Endothelial cell of umbilical vein (primary cell): ENCODE results near the gene PRDM16. TPM values are rescaled to one million over a fixed set of nuclear protein-coding genes. Genes with fewer than 3 reads are reported as not detected.

Experiments
- BruUV-seq: library from RNA; stranded (reverse); fragments of 400-500 nt; replicated peaks from 2 replicates; lab custom pipeline; 2021; lab: Mats Ljungman, UMichigan
- CTCF ChIA-PET: fragments of 300-600, 350-600 bp; sonication (Branson Sonifier 250); formaldehyde crosslinking; loops from one replicate; lab custom pipeline; 2021; ENCODE audit warnings: antibody characterized with exemption, inconsistent platforms; lab: Charles Lee
- POLR2A ChIA-PET: fragments of 300-600, 350-600 bp; sonication (Branson Sonifier 250); formaldehyde crosslinking; loops from one replicate; lab custom pipeline; 2021; ENCODE audit warnings: antibody characterized with exemption, inconsistent platforms; lab: Charles Lee
- DNase-seq: peaks from one replicate; pipeline ENCODE4 v3.0.0-alpha.2; 2011; ENCODE audit warnings: low read depth, low spot score
- FAIRE-seq: peaks from 2 replicates; lab custom pipeline; 2011; peaks lifted over from hg19 to GRCh38; lab: Jason Lieb, UNC
- H2AFZ ChIP-seq: 2 replicates; pipeline ENCODE4 v1.6.0; 2012; ENCODE audit warnings: low read depth, low read length, control low read depth, inconsistent platforms
- H3K27ac ChIP-seq: 2 replicates; pipeline ENCODE4 v1.5.1; 2011; ENCODE audit warnings: low read depth, mild to moderate bottlenecking, control low read depth, low read length, moderate library complexity; ENCODE audit not compliant: insufficient read depth
- H3K27me3 ChIP-seq, 2 experiments: 2 replicates each; pipeline versions ENCODE4 v1.6.0 to v1.6.1; 2011; ENCODE audit warnings: low read length in 2 of 2, mixed read lengths in 1 of 2; ENCODE audit not compliant: control insufficient read depth in 2 of 2, insufficient read depth in 2 of 2
- H3K36me3 ChIP-seq, 2 experiments: 2 replicates in 1 of 2; 3 replicates in 1 of 2; pipeline ENCODE4 v1.5.1; 2011; ENCODE audit warnings: low read length in 2 of 2, mild to moderate bottlenecking in 1 of 2, moderate library complexity in 1 of 2; ENCODE audit not compliant: control insufficient read depth in 2 of 2, insufficient read depth in 2 of 2; ENCODE audit errors: extremely low read depth in 1 of 2
- H3K4me1 ChIP-seq: 3 replicates; pipeline ENCODE4 v1.5.1; 2011; ENCODE audit warnings: mild to moderate bottlenecking, low read length; ENCODE audit not compliant: control insufficient read depth, insufficient read depth; ENCODE audit errors: extremely low read depth
- H3K4me2 ChIP-seq: 2 replicates; pipeline ENCODE4 v1.6.1; 2011; ENCODE audit warnings: low read length, control low read depth, mixed read lengths; ENCODE audit not compliant: insufficient read depth
- H3K4me3 ChIP-seq, 3 experiments: fragments of 200-600 bp in 1 of 3; sonication (generic), shearing (Covaris generic) in 1 of 3; replicated peaks in 1 of 3; 2 replicates each; pipeline ENCODE4 v1.5.1; 2011 to 2016; ENCODE audit warnings: control low read depth in 3 of 3, low read length in 3 of 3, mild to moderate bottlenecking in 2 of 3, inconsistent platforms in 1 of 3, low read depth in 1 of 3, moderate library complexity in 1 of 3; ENCODE audit not compliant: insufficient read depth in 1 of 3
- H3K79me2 ChIP-seq: 2 replicates; pipeline ENCODE4 v1.6.0; 2012; ENCODE audit warnings: low read length, inconsistent platforms; ENCODE audit not compliant: control insufficient read depth, insufficient read depth
- H3K9ac ChIP-seq: replicated peaks from 2 replicates; pipeline ENCODE3; 2011; ENCODE audit warnings: low read length, control low read depth; ENCODE audit not compliant: insufficient read depth; ENCODE audit errors: extremely low read depth
- H3K9me1 ChIP-seq: replicated peaks from 3 replicates; pipeline ENCODE4 v1.6.0; 2011; ENCODE audit warnings: mild to moderate bottlenecking, low read length; ENCODE audit not compliant: control insufficient read depth, insufficient read depth; ENCODE audit errors: extremely low read depth
- H3K9me3 ChIP-seq: replicated peaks from 2 replicates; pipeline ENCODE4 v1.5.1; 2012; ENCODE audit warnings: low read length, inconsistent platforms; ENCODE audit not compliant: control insufficient read depth, insufficient read depth
- H4K20me1 ChIP-seq: replicated peaks from 2 replicates; pipeline ENCODE3; 2011; ENCODE audit warnings: mild to moderate bottlenecking, low read length; ENCODE audit not compliant: control insufficient read depth, insufficient read depth; ENCODE audit errors: extremely low read depth
- EZH2 ChIP-seq: IDR thresholded peaks from 2 replicates; pipeline ENCODE4 v1.6.1; 2012; ENCODE audit warnings: borderline replicate concordance, low read depth, mild to moderate bottlenecking, moderate library complexity, low read length, inconsistent platforms; ENCODE audit not compliant: severe bottlenecking
- FOS ChIP-seq: IDR thresholded peaks from 2 replicates; pipeline ENCODE4 v1.6.1; 2011; ENCODE audit warnings: mild to moderate bottlenecking, low read length, moderate library complexity, borderline replicate concordance; ENCODE audit not compliant: insufficient read depth
- GATA2 ChIP-seq: IDR thresholded peaks from 2 replicates; pipeline ENCODE4 v1.7.0; 2011; ENCODE audit warnings: low read depth, mild to moderate bottlenecking, moderate library complexity, mixed read lengths, low read length; ENCODE audit not compliant: insufficient read length, insufficient read depth
- JUN ChIP-seq: IDR thresholded peaks from 2 replicates; pipeline ENCODE4 v1.6.1; 2011; ENCODE audit warnings: borderline replicate concordance, low read depth; ENCODE audit not compliant: insufficient read length, insufficient read depth
- MYC ChIP-seq: IDR thresholded peaks from one replicate; pipeline ENCODE4 v1.6.1; 2011; ENCODE audit warnings: mild to moderate bottlenecking, low read depth, low read length
- POLR2A ChIP-seq: IDR thresholded peaks from 2 replicates; pipeline ENCODE4 v1.6.1; 2012; ENCODE audit warnings: low read depth, mild to moderate bottlenecking, control low read depth, low read length
- POLR2AphosphoS5 ChIP-seq: IDR thresholded peaks from 2 replicates; pipeline ENCODE4 v1.6.1; 2012; ENCODE audit warnings: low read depth, mild to moderate bottlenecking, control low read depth, low read length, moderate library complexity; ENCODE audit not compliant: insufficient read depth
- dilution Hi-C: fragments of 300-500 bp; cut with MboI; formaldehyde crosslinking; loops from one replicate; pipeline ENCODE4 v1.15.0; 2019; ENCODE audit warnings: low sequenced_read_pairs; ENCODE audit not compliant: extremely low pct_ligation_motif_present
- intact Hi-C: fragments of 100-400 bp; cut with micrococcal nuclease; formaldehyde crosslinking; loops from one replicate; pipeline ENCODE4 v1.10.0; 2022
- polyA plus RNA-seq, 4 experiments: library from polyadenylated mRNA; depleted of rRNA in 3 of 4; stranded (reverse) in 3 of 4; unstranded in 1 of 4; fragments of >200 nt; gene quantifications; 2 replicates each; pipeline versions ENCODE4 v1.2.1 to v1.2.3, GENCODE V29; 2011 to 2012; ENCODE audit warnings: missing spikeins in 1 of 4
- total RNA-seq: library from RNA; stranded (reverse); gene quantifications from 2 replicates; pipeline ENCODE4 v1.2.3, GENCODE V29; 2021
- TF ChIP-seq, protein P1 (sequence below): IDR thresholded peaks from 2 replicates; pipeline ENCODE4 v1.6.1; 2011; ENCODE audit not compliant: insufficient read depth, insufficient read length
- TF ChIP-seq, protein P2 (sequence below), 2 donors: IDR thresholded peaks; 1 replicate in 1 of 2; 2 replicates in 1 of 2; pipeline ENCODE4 v1.5.1; 2011; ENCODE audit warnings: low read length in 2 of 2, mild to moderate bottlenecking in 2 of 2, moderate library complexity in 2 of 2, control low read depth in 1 of 2, inconsistent platforms in 1 of 2, low read depth in 1 of 2; ENCODE audit not compliant: insufficient read depth in 1 of 2; ENCODE audit errors: extremely low read depth in 1 of 2

PRDM16 gene
- total and polyA plus RNA-seq, 2 donors (not counting 3 experiments of a cell fraction or from before 2014, with no cell fraction given): not detected

DNA sequence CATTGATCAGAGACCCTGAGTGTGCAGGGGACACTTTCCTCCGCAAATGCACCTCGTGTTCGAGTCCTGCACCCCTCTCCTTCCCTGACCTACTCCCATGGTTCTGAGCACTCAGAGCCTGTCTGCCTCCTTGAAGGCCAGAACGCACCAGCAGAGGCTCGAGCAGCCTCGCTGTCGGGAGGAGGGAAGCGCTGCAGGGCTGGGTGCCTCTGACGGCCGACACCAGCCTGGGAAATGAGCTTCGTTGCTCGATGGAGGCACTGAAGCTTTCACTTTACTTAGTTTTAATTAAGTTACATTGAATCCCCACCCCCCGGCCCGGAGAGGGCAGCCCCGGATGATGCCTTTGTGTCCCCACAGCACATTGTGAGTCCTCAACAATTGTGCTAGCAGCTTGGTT, 229.2 kb downstream of the PRDM16 start:
- H3K79me2 ChIP-seq: no peaks in the 10 kb centered on the region
- no peak overlapping the region for H3K27ac ChIP-seq
- FAIRE-seq (no peak), DNase-seq (no peak)
- H3K9me1 ChIP-seq: no peaks in the 10 kb centered on the region
- no peak overlapping the region for H2AFZ ChIP-seq
- H3K9ac ChIP-seq: no peak overlapping the region
- no peak overlapping the region for H3K4me2 ChIP-seq
- no TSS peak for BruUV-seq
- H3K9me3 ChIP-seq: no peaks in the 10 kb centered on the region
- CTCF ChIA-PET: no interaction called here
- H3K4me1 ChIP-seq: no peaks in the 10 kb centered on the region
- intact Hi-C loops: no loop called here
- no peaks in the 10 kb centered on the region for H3K36me3 ChIP-seq
- no peak overlapping the region for H3K4me3 ChIP-seq
- H4K20me1 ChIP-seq: no peaks in the 10 kb centered on the region
- POLR2A ChIA-PET: no interaction called here
- dilution Hi-C loops: no loop called here
- TF ChIP-seq POLR2A: no peak
- TF ChIP-seq, protein P1, sequence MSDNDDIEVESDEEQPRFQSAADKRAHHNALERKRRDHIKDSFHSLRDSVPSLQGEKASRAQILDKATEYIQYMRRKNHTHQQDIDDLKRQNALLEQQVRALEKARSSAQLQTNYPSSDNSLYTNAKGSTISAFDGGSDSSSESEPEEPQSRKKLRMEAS: no peak
- no peak for TF ChIP-seq POLR2AphosphoS5
- no peaks in the 10 kb centered on the region for H3K27me3 ChIP-seq

DNA sequence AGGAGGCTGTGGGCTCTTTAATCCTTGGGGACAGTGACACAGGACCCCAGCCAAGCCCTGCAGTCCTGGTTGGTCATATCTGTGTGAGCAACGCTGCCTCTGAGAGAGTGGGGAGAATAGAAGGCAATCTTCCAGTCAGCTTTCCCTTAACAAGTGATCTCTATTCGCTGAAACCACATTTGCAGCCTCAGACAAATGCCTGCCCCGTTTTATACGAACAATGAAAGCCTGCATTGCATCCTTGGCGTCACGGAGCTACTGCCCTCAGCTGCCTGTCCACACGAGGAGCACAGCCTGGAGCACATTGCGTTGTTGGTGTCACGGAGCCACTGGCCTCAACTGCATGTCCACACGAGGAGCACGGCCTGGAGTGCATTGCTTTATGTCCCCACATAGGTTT, 235.2 kb downstream of the PRDM16 start:
- dilution Hi-C loops: no loop called here
- CTCF ChIA-PET: no interaction called here
- no TSS peak for BruUV-seq

More for the DNA sequence above, 235.2 kb downstream of the PRDM16 start:
- Histone ChIP-seq H3K4me3 (no peak overlapping the region), H3K9me1 (no peaks in the 10 kb centered on the region), H3K27me3 (no peaks in the 10 kb centered on the region), H3K9ac (no peak overlapping the region), H4K20me1 (no peaks in the 10 kb centered on the region), H3K4me2 (no peak overlapping the region), H3K4me1 (no peaks in the 10 kb centered on the region), H3K79me2 (no peaks in the 10 kb centered on the region), H2AFZ (no peak overlapping the region), H3K36me3 (no peaks in the 10 kb centered on the region), H3K27ac (no peak overlapping the region), H3K9me3 (no peaks in the 10 kb centered on the region)
- POLR2A ChIA-PET: no interaction called here
- FAIRE-seq: no peak
- DNase-seq: no peak
- TF ChIP-seq EZH2 (no peak), MYC (no peak), JUN (no peak), FOS (no peak), GATA2 (no peak), POLR2AphosphoS5 (no peak), POLR2A (no peak)
- TF ChIP-seq, protein P1: no peak
- TF ChIP-seq, protein P2, sequence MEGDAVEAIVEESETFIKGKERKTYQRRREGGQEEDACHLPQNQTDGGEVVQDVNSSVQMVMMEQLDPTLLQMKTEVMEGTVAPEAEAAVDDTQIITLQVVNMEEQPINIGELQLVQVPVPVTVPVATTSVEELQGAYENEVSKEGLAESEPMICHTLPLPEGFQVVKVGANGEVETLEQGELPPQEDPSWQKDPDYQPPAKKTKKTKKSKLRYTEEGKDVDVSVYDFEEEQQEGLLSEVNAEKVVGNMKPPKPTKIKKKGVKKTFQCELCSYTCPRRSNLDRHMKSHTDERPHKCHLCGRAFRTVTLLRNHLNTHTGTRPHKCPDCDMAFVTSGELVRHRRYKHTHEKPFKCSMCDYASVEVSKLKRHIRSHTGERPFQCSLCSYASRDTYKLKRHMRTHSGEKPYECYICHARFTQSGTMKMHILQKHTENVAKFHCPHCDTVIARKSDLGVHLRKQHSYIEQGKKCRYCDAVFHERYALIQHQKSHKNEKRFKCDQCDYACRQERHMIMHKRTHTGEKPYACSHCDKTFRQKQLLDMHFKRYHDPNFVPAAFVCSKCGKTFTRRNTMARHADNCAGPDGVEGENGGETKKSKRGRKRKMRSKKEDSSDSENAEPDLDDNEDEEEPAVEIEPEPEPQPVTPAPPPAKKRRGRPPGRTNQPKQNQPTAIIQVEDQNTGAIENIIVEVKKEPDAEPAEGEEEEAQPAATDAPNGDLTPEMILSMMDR (IDR thresholded peaks at IDR 0.05; ENCODE audit: extremely low read depth in 1 of 2, insufficient read depth in 1 of 2, low read depth in 1 of 2, low read length in 2 of 2): no peak
- intact Hi-C loops: no loop called here
